OCI-LY1 (cell line): ENCODE measurements around the gene ADAMTS12.

Experiments
- H2AFZ ChIP-seq: fragments of 200-600 bp; sonication (generic), shearing (Covaris generic); 2 replicates; pipeline ENCODE4 v1.6.0; 2014; ENCODE audit warnings: antibody characterized with exemption, mild to moderate bottlenecking, low read length
- H3F3A ChIP-seq: fragments of 200-600 bp; sonication (generic), shearing (Covaris generic); 2 replicates; pipeline ENCODE4 v1.6.0; 2014; ENCODE audit warnings: mild to moderate bottlenecking, antibody characterized with exemption, low read length, moderate library complexity; ENCODE audit not compliant: insufficient read depth
- H3K27ac ChIP-seq: fragments of 200-600 bp; sonication (generic); 2 replicates; pipeline ENCODE4 v1.5.1; 2014; ENCODE audit warnings: low read length, mixed run types, mild to moderate bottlenecking, low read depth; ENCODE audit not compliant: poor library complexity, severe bottlenecking
- H3K27me3 ChIP-seq: fragments of 200-600 bp; sonication (generic); 2 replicates; pipeline ENCODE4 v1.6.0; 2014; ENCODE audit warnings: antibody characterized with exemption, mild to moderate bottlenecking, low read length, moderate library complexity; ENCODE audit not compliant: insufficient read depth
- H3K36me3 ChIP-seq: fragments of 200-600 bp; sonication (generic); 2 replicates; pipeline ENCODE4 v1.6.1; 2014; ENCODE audit warnings: mild to moderate bottlenecking, antibody characterized with exemption, low read length, moderate library complexity, mixed read lengths; ENCODE audit not compliant: insufficient read depth
- H3K4me1 ChIP-seq: fragments of 200-600 bp; sonication (generic); 2 replicates; pipeline ENCODE4 v1.5.1; 2014; ENCODE audit warnings: mild to moderate bottlenecking, low read length, moderate library complexity; ENCODE audit not compliant: insufficient read depth, severe bottlenecking
- H3K4me2 ChIP-seq: fragments of 200-600 bp; sonication (generic), shearing (Covaris generic); 2 replicates; pipeline ENCODE4 v1.6.1; 2014; ENCODE audit warnings: low read length
- H3K4me3 ChIP-seq: fragments of 200-600 bp; sonication (generic); 2 replicates; pipeline ENCODE4 v1.5.1; 2014; ENCODE audit warnings: low read length, low read depth, mild to moderate bottlenecking, mixed read lengths; ENCODE audit not compliant: poor library complexity, severe bottlenecking
- H3K79me2 ChIP-seq: fragments of 200-600 bp; shearing (Covaris generic); 2 replicates; pipeline ENCODE4 v1.6.1; 2016; ENCODE audit warnings: mixed run types, low read length, mixed read lengths; ENCODE audit not compliant: insufficient read depth
- H3K9ac ChIP-seq: fragments of 200-600 bp; sonication (generic), shearing (Covaris generic); 2 replicates; pipeline ENCODE4 v1.6.1; 2014; ENCODE audit warnings: mild to moderate bottlenecking, low read length, mixed read lengths
- H3K9me2 ChIP-seq: fragments of 200-600 bp; sonication (generic), shearing (Covaris generic); 2 replicates; pipeline ENCODE4 v1.6.1; 2014; ENCODE audit warnings: low read depth, mild to moderate bottlenecking, low read length, mixed read lengths
- H3K9me3 ChIP-seq: fragments of 200-600 bp; shearing (Covaris generic); 2 replicates; pipeline ENCODE4 v1.6.1; 2014; ENCODE audit warnings: low read length, mixed read lengths
- H4K20me1 ChIP-seq: fragments of 200-600 bp; sonication (generic), shearing (Covaris generic); 2 replicates; pipeline ENCODE4 v1.6.0; 2016; ENCODE audit warnings: mild to moderate bottlenecking, low read length; ENCODE audit not compliant: insufficient read depth
- CTCF ChIP-seq: fragments of 200-600 bp; sonication (generic), shearing (Covaris generic); IDR thresholded peaks from 2 replicates; pipeline ENCODE4 v1.5.1; 2017; ENCODE audit warnings: mild to moderate bottlenecking, antibody characterized with exemption, low read length, moderate library complexity, mixed read lengths
- EZH2 ChIP-seq: fragments of 200-600 bp; sonication (generic), shearing (Covaris generic); IDR thresholded peaks from 2 replicates; pipeline ENCODE4 v1.8.0; 2017; ENCODE audit warnings: borderline replicate concordance, mixed run types, mild to moderate bottlenecking, antibody characterized with exemption, low read length, moderate library complexity, mixed read lengths

Gene ADAMTS12

DNA sequence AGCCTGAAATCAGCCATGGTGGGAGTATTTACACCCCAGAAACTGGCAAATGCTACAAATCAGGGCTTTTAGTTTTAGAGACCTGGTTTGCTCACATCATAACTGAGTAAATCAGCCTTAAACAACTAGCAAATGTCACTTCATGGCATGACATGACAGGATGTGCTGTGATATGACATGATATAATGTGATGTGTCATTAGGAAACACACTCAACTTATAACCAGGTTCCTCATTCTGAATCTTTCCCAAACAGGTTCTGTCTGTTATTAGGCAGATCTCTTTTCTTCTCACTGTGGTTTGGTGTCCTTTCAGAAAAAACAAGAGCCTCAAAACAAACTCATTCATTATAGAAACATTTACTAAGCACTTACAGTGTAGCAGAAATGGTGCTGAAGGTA, 90.5 kb downstream of the ADAMTS12 start:
- no peak overlapping the region for H2AFZ ChIP-seq
- H3K36me3 ChIP-seq = no peaks in the 10 kb centered on the region
- H3K79me2 ChIP-seq = no peaks in the 10 kb centered on the region
- no peaks in the 10 kb centered on the region for H3K9me2 ChIP-seq
- H3K27ac ChIP-seq = no peak overlapping the region
- no peak overlapping the region for H3K4me2 ChIP-seq
- H3K9me3 ChIP-seq = no peaks in the 10 kb centered on the region
- no peak overlapping the region for H3K9ac ChIP-seq
- H3F3A ChIP-seq = no peaks in the 10 kb centered on the region
- H4K20me1 ChIP-seq = no peaks in the 10 kb centered on the region
- no peaks in the 10 kb centered on the region for H3K4me1 ChIP-seq
- H3K4me3 ChIP-seq = no peak overlapping the region
- no peaks in the 10 kb centered on the region for H3K27me3 ChIP-seq
- TF ChIP-seq EZH2 (no peak), CTCF (no peak)

- Histone ChIP-seq H3K9ac (no peak overlapping the region), H4K20me1 (no peaks in the 10 kb centered on the region), H3K27ac (no peak overlapping the region), H3K27me3 (no peaks in the 10 kb centered on the region), H3K4me2 (no peak overlapping the region), H3K4me3 (no peak overlapping the region), H3K4me1 (no peaks in the 10 kb centered on the region), H3F3A (no peaks in the 10 kb centered on the region), H3K9me3 (no peaks in the 10 kb centered on the region), H3K79me2 (no peaks in the 10 kb centered on the region), H3K36me3 (no peaks in the 10 kb centered on the region), H3K9me2 (no peaks in the 10 kb centered on the region), H2AFZ (no peak overlapping the region)
- no peak for TF ChIP-seq CTCF
- no peak for TF ChIP-seq EZH2
Measured at GRCh38 chr5:33800241-33800950, 91.4 kb downstream of the ADAMTS12 start.

GRCh38 chr5:33795496-33795895, 96.3 kb downstream of the ADAMTS12 start:
- TF ChIP-seq EZH2 = no peak
- TF ChIP-seq CTCF = no peak
- Histone ChIP-seq H3F3A (no peaks in the 10 kb centered on the region), H3K36me3 (no peaks in the 10 kb centered on the region), H3K9me2 (no peaks in the 10 kb centered on the region), H3K4me1 (no peaks in the 10 kb centered on the region), H3K27me3 (no peaks in the 10 kb centered on the region), H3K27ac (no peak overlapping the region), H3K9me3 (no peaks in the 10 kb centered on the region), H3K9ac (no peak overlapping the region), H3K4me2 (no peak overlapping the region), H2AFZ (no peak overlapping the region), H4K20me1 (no peaks in the 10 kb centered on the region), H3K4me3 (no peak overlapping the region), H3K79me2 (no peaks in the 10 kb centered on the region)
